Smooth muscle cell (in vitro differentiated cells): ENCODE results near the gene PMFBP1. TPM values are rescaled to one million over a fixed set of nuclear protein-coding genes. Genes with fewer than 3 reads are reported as not detected.

Experiments used
- DNase-seq: peaks from one replicate; lab custom pipeline; 2025; ENCODE audit not compliant: unreplicated experiment; lab: John Stamatoyannopoulos, UW
- H2AFZ ChIP-seq: fragments of 200-600 bp; sonication (generic); 2 replicates; pipeline ENCODE4 v1.6.0; 2016; ENCODE audit warnings: antibody characterized with exemption, low read depth, mild to moderate bottlenecking
- H3F3A ChIP-seq: fragments of 200-600 bp; sonication (generic); 2 replicates; pipeline ENCODE4 v1.6.0; 2017; ENCODE audit warnings: antibody characterized with exemption, low read depth
- H3K27ac ChIP-seq: fragments of 200-600 bp; sonication (generic); 2 replicates; pipeline ENCODE4 v1.5.1; 2016; ENCODE audit warnings: low read depth, mild to moderate bottlenecking
- H3K27me3 ChIP-seq: fragments of 200-600 bp; sonication (generic); 2 replicates; pipeline ENCODE4 v1.6.1; 2016; ENCODE audit warnings: low read depth, mild to moderate bottlenecking
- H3K36me3 ChIP-seq: fragments of 200-600 bp; sonication (generic); 2 replicates; pipeline ENCODE4 v1.5.1; 2016; ENCODE audit warnings: low read depth
- H3K4me1 ChIP-seq: fragments of 200-600 bp; sonication (generic); 2 replicates; pipeline ENCODE4 v1.5.1; 2016; ENCODE audit warnings: low read depth
- H3K4me2 ChIP-seq: fragments of 200-600 bp; sonication (generic); 2 replicates; pipeline ENCODE4 v1.6.0; 2016; ENCODE audit warnings: mild to moderate bottlenecking
- H3K4me3 ChIP-seq: fragments of 200-600 bp; sonication (generic); 2 replicates; pipeline ENCODE4 v1.5.1; 2016; ENCODE audit warnings: mild to moderate bottlenecking
- H3K79me2 ChIP-seq: fragments of 200-600 bp; sonication (generic); 2 replicates; pipeline ENCODE4 v1.6.0; 2016; ENCODE audit warnings: low read depth, mild to moderate bottlenecking
- H3K9ac ChIP-seq: fragments of 200-600 bp; sonication (generic); 2 replicates; pipeline ENCODE4 v1.6.0; 2016; ENCODE audit warnings: low read depth
- H3K9me3 ChIP-seq: fragments of 200-600 bp; sonication (generic); replicated peaks from 2 replicates; pipeline ENCODE4 v1.5.1; 2016; ENCODE audit warnings: low read depth
- H4K20me1 ChIP-seq: fragments of 200-600 bp; sonication (generic); 2 replicates; pipeline ENCODE4 v1.6.0; 2016; ENCODE audit warnings: low read depth
- WGBS: methylation state at CpG from one replicate; pipeline ENCODE4 v1.1.7; 2016; ENCODE audit warnings: low lambda C conversion rate; 5-methylcytosine and 5-hydroxymethylcytosine counted together
- polyA plus RNA-seq: library from polyadenylated mRNA; unstranded; fragments of >200 nt; fragmentation: Nextera tagmentation; extraction: Ambion mirVana; gene quantifications from 2 replicates; pipeline ENCODE4 v1.2.1, GENCODE V29; 2016
- total RNA-seq: library from RNA; depleted of rRNA; stranded (reverse); fragments of >200 nt; gene quantifications from 2 replicates; pipeline ENCODE4 v1.2.3, GENCODE V29; 2014
- TF ChIP-seq, protein P1 (sequence below): fragments of 200-600 bp; sonication (generic); IDR thresholded peaks from 2 replicates; pipeline ENCODE4 v1.5.1; 2017; ENCODE audit warnings: borderline replicate concordance, mild to moderate bottlenecking, antibody characterized with exemption; ENCODE audit not compliant: insufficient read depth, poor library complexity, severe bottlenecking

PMFBP1 gene, protein sequence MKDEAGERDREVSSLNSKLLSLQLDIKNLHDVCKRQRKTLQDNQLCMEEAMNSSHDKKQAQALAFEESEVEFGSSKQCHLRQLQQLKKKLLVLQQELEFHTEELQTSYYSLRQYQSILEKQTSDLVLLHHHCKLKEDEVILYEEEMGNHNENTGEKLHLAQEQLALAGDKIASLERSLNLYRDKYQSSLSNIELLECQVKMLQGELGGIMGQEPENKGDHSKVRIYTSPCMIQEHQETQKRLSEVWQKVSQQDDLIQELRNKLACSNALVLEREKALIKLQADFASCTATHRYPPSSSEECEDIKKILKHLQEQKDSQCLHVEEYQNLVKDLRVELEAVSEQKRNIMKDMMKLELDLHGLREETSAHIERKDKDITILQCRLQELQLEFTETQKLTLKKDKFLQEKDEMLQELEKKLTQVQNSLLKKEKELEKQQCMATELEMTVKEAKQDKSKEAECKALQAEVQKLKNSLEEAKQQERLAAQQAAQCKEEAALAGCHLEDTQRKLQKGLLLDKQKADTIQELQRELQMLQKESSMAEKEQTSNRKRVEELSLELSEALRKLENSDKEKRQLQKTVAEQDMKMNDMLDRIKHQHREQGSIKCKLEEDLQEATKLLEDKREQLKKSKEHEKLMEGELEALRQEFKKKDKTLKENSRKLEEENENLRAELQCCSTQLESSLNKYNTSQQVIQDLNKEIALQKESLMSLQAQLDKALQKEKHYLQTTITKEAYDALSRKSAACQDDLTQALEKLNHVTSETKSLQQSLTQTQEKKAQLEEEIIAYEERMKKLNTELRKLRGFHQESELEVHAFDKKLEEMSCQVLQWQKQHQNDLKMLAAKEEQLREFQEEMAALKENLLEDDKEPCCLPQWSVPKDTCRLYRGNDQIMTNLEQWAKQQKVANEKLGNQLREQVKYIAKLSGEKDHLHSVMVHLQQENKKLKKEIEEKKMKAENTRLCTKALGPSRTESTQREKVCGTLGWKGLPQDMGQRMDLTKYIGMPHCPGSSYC
- total RNA-seq: 0.09 and 0.31 TPM in 2 replicates
- polyA plus RNA-seq: 0.80 and 0.95 TPM in 2 replicates

DNA sequence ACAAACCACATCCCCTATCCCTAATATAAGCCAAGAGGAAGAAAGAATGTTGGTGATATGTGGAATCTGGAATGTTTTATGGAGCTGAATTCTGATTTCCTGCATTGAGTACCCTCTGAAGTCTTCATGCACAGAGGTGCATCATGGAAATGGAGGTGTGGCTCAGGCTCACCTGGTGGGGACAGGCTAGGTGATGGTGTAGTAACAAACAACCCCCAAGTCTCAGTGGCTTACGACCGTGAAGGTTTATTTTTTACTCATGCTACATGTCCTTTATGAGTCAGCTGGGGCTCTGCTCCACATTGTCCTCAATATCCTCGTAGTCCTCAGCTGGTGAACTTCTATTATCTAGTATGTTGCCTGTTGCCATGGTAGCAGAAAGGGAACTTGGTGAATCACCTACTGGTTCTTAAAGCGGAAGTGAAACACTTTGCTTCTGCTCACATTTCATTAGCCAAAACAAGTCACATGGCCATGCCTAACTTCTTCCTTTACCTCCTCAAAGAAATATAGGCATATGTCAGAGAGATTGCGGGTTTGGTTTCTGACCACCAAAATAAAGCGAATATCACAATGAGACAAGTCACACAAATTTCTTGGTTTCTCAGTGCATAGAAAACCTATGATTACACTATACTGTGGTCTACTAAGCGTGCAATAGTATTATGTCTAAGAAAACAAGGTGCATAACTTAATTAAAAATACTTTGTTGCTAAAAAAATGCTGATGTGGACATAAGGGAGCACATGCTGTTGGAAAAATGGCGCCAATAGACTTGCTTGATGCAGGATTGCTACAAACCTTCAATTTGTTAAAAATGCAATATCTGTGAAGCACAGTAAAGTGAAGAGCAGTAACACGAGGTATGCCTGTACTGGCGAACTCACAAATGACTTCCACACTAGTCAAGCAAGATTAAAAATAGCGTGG, at the start of gene PMFBP1:
Gene PMFBP1 (minus strand): TSS at position 51 of the 930 bp plus-strand sequence. CDS start 947 bp downstream, outside the sequence.
- no peaks in the 10 kb centered on the region for H3F3A ChIP-seq
- no peaks in the 10 kb centered on the region for H4K20me1 ChIP-seq
- no peaks in the 10 kb centered on the region for H3K79me2 ChIP-seq
- H2AFZ ChIP-seq: no peak within 1 kb of the TSS
- H3K36me3 ChIP-seq: no peaks in the 10 kb centered on the region
- H3K27ac ChIP-seq: peak within 1 kb of the TSS; percentile 48
- peak within 1 kb of the TSS; percentile 66 for H3K4me2 ChIP-seq
- WGBS: 66% methylated on average over 11 of the region's 11 CpGs
- no peaks in the 10 kb centered on the region for H3K27me3 ChIP-seq
- H3K4me1 ChIP-seq: no peaks in the 10 kb centered on the region
- no peak within 1 kb of the TSS for H3K4me3 ChIP-seq
- DNase-seq: no peak
- TF ChIP-seq, protein P1, sequence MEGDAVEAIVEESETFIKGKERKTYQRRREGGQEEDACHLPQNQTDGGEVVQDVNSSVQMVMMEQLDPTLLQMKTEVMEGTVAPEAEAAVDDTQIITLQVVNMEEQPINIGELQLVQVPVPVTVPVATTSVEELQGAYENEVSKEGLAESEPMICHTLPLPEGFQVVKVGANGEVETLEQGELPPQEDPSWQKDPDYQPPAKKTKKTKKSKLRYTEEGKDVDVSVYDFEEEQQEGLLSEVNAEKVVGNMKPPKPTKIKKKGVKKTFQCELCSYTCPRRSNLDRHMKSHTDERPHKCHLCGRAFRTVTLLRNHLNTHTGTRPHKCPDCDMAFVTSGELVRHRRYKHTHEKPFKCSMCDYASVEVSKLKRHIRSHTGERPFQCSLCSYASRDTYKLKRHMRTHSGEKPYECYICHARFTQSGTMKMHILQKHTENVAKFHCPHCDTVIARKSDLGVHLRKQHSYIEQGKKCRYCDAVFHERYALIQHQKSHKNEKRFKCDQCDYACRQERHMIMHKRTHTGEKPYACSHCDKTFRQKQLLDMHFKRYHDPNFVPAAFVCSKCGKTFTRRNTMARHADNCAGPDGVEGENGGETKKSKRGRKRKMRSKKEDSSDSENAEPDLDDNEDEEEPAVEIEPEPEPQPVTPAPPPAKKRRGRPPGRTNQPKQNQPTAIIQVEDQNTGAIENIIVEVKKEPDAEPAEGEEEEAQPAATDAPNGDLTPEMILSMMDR: no peak
- H3K9me3 ChIP-seq: no peaks in the 10 kb centered on the region
- peak within 1 kb of the TSS; percentile 7 for H3K9ac ChIP-seq

DNA sequence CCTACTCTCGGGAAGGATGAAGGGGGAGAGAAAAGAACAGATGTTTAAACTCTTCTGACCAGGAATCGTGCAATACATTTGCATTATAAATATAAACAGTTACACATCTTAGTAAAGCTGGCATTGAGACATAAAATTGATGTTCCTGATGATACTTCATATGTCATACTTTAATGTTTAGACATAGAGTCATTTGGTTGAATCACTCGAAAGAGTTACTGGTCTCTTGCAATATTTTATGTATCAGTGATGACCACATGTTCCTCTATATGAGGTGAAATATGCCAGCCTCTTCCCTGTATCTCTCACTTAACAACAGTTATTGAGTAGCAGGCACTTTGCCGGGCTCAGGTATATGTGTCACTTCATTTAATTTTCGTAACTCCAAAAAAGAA, 49.7 kb upstream of the PMFBP1 start:
- Histone ChIP-seq H3K9ac (no peak overlapping the region), H3K4me3 (no peak overlapping the region), H3K9me3 (no peaks in the 10 kb centered on the region), H3K27me3 (no peaks in the 10 kb centered on the region), H3K36me3 (no peaks in the 10 kb centered on the region), H3K79me2 (no peaks in the 10 kb centered on the region), H3K4me2 (no peak overlapping the region), H3K4me1 (peaks cover 4% of the 10 kb centered on the region), H3F3A (no peaks in the 10 kb centered on the region), H3K27ac (no peak overlapping the region), H2AFZ (no peak overlapping the region), H4K20me1 (no peaks in the 10 kb centered on the region)
- TF ChIP-seq, protein P1: no peak
- WGBS: 88% methylated on average over 5 of the region's 5 CpGs
- DNase-seq: no peak

DNA sequence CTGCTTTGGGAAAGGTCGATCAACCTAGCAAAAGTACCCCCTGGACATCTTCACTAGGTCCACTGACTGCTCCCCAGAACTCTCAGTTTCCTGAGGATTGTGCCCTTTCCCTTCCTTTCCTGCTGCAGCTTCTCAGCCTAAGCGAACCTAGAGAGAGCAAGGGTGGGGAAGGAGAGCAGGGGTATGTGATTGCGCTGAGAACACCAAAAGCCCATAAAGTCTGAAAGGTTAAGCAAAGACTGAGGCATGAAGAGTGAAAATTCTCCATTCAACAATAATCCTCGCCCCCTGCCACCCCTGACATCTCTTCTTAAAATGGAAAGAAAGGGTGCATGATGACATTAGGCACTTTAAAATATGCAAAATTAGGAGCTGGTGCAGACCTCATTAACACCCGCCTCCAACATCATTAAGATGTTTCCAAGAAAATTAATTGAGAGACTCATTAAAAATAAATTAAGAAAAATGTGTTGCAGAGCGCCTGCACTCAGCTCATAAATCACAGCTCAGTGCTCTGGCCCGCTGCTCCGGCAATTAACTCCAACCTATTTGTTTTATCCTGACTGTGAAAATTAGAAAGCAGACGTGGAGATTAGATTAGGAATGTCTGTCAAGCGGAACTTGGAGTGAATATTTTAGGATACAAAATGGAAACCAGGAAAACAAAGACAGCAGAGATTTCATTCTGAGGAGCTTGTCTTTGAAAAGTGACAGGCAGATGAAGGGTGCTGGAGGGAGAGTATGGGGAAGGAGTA, 49.1 kb upstream of the PMFBP1 start:
- Histone ChIP-seq H3K9me3 (no peaks in the 10 kb centered on the region), H4K20me1 (no peaks in the 10 kb centered on the region), H3K36me3 (no peaks in the 10 kb centered on the region), H3K4me1 (peaks cover 4% of the 10 kb centered on the region), H3K9ac (no peak overlapping the region), H3K27ac (no peak overlapping the region), H3K79me2 (no peaks in the 10 kb centered on the region), H3F3A (no peaks in the 10 kb centered on the region), H3K4me2 (no peak overlapping the region), H3K27me3 (no peaks in the 10 kb centered on the region), H3K4me3 (no peak overlapping the region), H2AFZ (no peak overlapping the region)
- WGBS: 68% methylated on average over 10 of the region's 10 CpGs
- no peak for DNase-seq
- TF ChIP-seq, protein P1: no peak
